Adrenal gland (tissue), 12 donors: Measurements from ENCODE around the gene CACHD1. TPM values are rescaled to one million over a fixed set of nuclear protein-coding genes. Genes with fewer than 3 reads are reported as not detected.
A peak's percentile ranks its signal among the peaks of the same experiment; 100 is the strongest.
"Not testable (repeated sequence)": the region's sequence is repeated elsewhere in the genome, so short reads cannot be mapped to it uniquely, and the experiment has no call there.

Experiments
- DNase-seq, 7 donors: peaks; one replicate each; pipeline ENCODE4 v3.0.0-alpha.2; 2019 to 2020
- H3K27ac ChIP-seq, 5 donors: fragments of 200-600 bp; sonication (generic) in 4 of 5; 1 replicate in 3 of 5; 2 replicates in 2 of 5; pipeline versions ENCODE4 v1.5.1 to v1.8.0; 2016 to 2020; ENCODE audit warnings: mild to moderate bottlenecking in 1 of 5
- H3K27me3 ChIP-seq: fragments of 200-600 bp; 2 replicates; pipeline ENCODE4 v1.8.0; 2021
- H3K36me3 ChIP-seq, 2 donors: fragments of 200-600 bp; replicated peaks in 1 of 2; 1 replicate in 1 of 2; 2 replicates in 1 of 2; pipeline versions ENCODE4 v1.5.1 to v1.8.0; 2018 to 2022
- H3K4me1 ChIP-seq, 2 donors: fragments of 200-600 bp; replicated peaks in 1 of 2; 1 replicate in 1 of 2; 2 replicates in 1 of 2; pipeline versions ENCODE4 v1.5.1 to v1.8.0; 2018 to 2021
- H3K4me3 ChIP-seq, 4 donors: fragments of 200-600 bp; sonication (generic) in 3 of 4; one replicate each; pipeline ENCODE4 v1.5.1; 2016 to 2018
- H3K9me3 ChIP-seq, 3 donors: fragments of 200-600 bp; sonication (generic) in 1 of 3; replicated peaks in 1 of 3; 1 replicate in 2 of 3; 2 replicates in 1 of 3; pipeline versions ENCODE4 v1.5.1 to v1.8.0; 2016 to 2021
- CTCF ChIP-seq, 6 experiments: fragments of 450-650 bp in 4 of 6; fragments of 200-600 bp in 2 of 6; sonication (generic) in 1 of 6; IDR thresholded peaks; 1 replicate in 5 of 6; 2 replicates in 1 of 6; pipeline versions ENCODE4 v1.5.1 to v1.8.0; 2016 to 2021; ENCODE audit warnings: antibody characterized with exemption in 6 of 6, mild to moderate bottlenecking in 2 of 6, moderate library complexity in 1 of 6
- POLR2A ChIP-seq, 2 donors: fragments of 450-650 bp; IDR thresholded peaks; one replicate each; pipeline ENCODE4 v1.6.1; 2017; ENCODE audit warnings: antibody characterized with exemption in 2 of 2, mild to moderate bottlenecking in 2 of 2, moderate library complexity in 1 of 2
- WGBS, 4 donors: extraction: QIAGEN DNeasy Blood & Tissue Kit in 2 of 4; methylation state at CpG; one replicate each; pipeline versions ENCODE4 v1.1.5 to v1.1.7; 2013 to 2017; 5-methylcytosine and 5-hydroxymethylcytosine counted together
- intact Hi-C, 2 donors: fragments of 100-400 bp; cut with DNase I; formaldehyde crosslinking; loops; one replicate each; pipeline versions ENCODE4 v1.14.1 to v1.15.0; 2022 to 2023
- polyA plus RNA-seq, 3 donors: library from polyadenylated mRNA; stranded (reverse); fragments of 200-250 nt in 2 of 3; fragments of 350-450 nt in 1 of 3; fragmentation: Illumina TruSeq in 1 of 3; extraction: RNeasy Lipid Tissue Mini Kit (QIAGEN cat#74804) in 1 of 3; gene quantifications; one replicate each; pipeline ENCODE4 v1.2.3, GENCODE V29; 2013 to 2014
- total RNA-seq, 9 donors: library from RNA; depleted of rRNA in 4 of 9; stranded (reverse); fragments of >200 nt in 4 of 9; fragments of 120-200 nt in 1 of 9; fragmentation: NEBNext Ultra II Directional in 1 of 9; extraction: Animal tissue kit (Norgen Biotek cat#: 25700) in 1 of 9; gene quantifications; one replicate each; pipeline versions ENCODE4 v1.1.0 to v1.2.4, GENCODE V29; 2013 to 2023
- donor health status: healthy with polysubstance abuse.
- donor health status: Bipolar disorder and iron deficiency.
- donor health status: DM: yes; HTN: yes; CAD: no.
- donor health status: DM: no; HTN: no; CAD: no.
- donor health status: DM: no; HTN: no; CAD: no.
- donor health status: DM: yes; HTN: yes; CAD: no.

CACHD1 gene
- total and polyA plus RNA-seq, 12 donors, result 14.8 to 43.1 (median 24.0) TPM

- DNase-seq, result no peak
- no peaks in the 10 kb centered on the region for H3K9me3 ChIP-seq
- no peak overlapping the region for H3K4me3 ChIP-seq
- H3K4me1 ChIP-seq, result peaks cover 46 to 47% of the 10 kb centered on the region in 2 donors
- H3K27me3 ChIP-seq, result no peaks in the 10 kb centered on the region
- H3K27ac ChIP-seq, result peak overlapping the region in 1 of 5 donors; percentile 21
- TF ChIP-seq POLR2A (IDR thresholded peaks at IDR 0.05), result no peak
- TF ChIP-seq CTCF (IDR thresholded peaks at IDR 0.05), result no peak
- WGBS, 4 donors, result 68 to 82% (median 79%) methylated on average over 2 of the region's 2 CpGs
- intact Hi-C loops, result loop anchor here in 1 of 2 donors (5.0 kb wide), 1 partner anchor 36 kb away; the partner anchor contains the start of gene CACHD1
- no peaks in the 10 kb centered on the region for H3K36me3 ChIP-seq
Observed at GRCh38 chr1:64508629-64509028, 38.7 kb downstream of the CACHD1 start.

GRCh38 chr1:64511044-64511443 lies 41.1 kb downstream of the CACHD1 start:
- DNase-seq, result no peak
- intact Hi-C loops, result no loop called here
- no peak for TF ChIP-seq CTCF (IDR thresholded peaks at IDR 0.05)
- TF ChIP-seq POLR2A (IDR thresholded peaks at IDR 0.05), result no peak
- WGBS, 4 donors, result 74 to 81% (median 80%) methylated on average over 4 of the region's 4 CpGs
- Histone ChIP-seq H3K9me3 (no peaks in the 10 kb centered on the region), H3K36me3 (no peaks in the 10 kb centered on the region), H3K4me3 (no peak overlapping the region), H3K4me1 (peaks cover 50 to 54% of the 10 kb centered on the region in 2 donors), H3K27ac (peak overlapping the region in 3 of 5 donors; percentile 6 to 66 (median 50)), H3K27me3 (no peaks in the 10 kb centered on the region)

- H3K4me3 ChIP-seq, H3K36me3 ChIP-seq, intact Hi-C loops, H3K27me3 ChIP-seq, H3K9me3 ChIP-seq: not testable (repeated sequence)
- peaks cover 50 to 54% of the 10 kb centered on the region in 2 donors for H3K4me1 ChIP-seq
- WGBS, 4 donors, result 10 to 25% (median 15%) methylated on average over 2 of the region's 2 CpGs
- peak; percentile 34 to 74 (median 66) for DNase-seq
- H3K27ac ChIP-seq, result peak overlapping the region; percentile 11 to 75 (median 50)
Observed at GRCh38 chr1:64512206-64512605, 42.3 kb downstream of the CACHD1 start.

- H3K9me3 ChIP-seq, result no peaks in the 10 kb centered on the region
- peak overlapping the region in 4 of 5 donors; percentile 1 to 75 (median 66) for H3K27ac ChIP-seq
- no peak for DNase-seq
- no peaks in the 10 kb centered on the region for H3K27me3 ChIP-seq
- no peak for TF ChIP-seq CTCF (IDR thresholded peaks at IDR 0.05)
- no peak for TF ChIP-seq POLR2A (IDR thresholded peaks at IDR 0.05)
- H3K4me1 ChIP-seq, result peaks cover 53 to 54% of the 10 kb centered on the region in 2 donors
- no peaks in the 10 kb centered on the region for H3K36me3 ChIP-seq
- intact Hi-C loops, result no loop called here
- no peak overlapping the region for H3K4me3 ChIP-seq
Observed at GRCh38 chr1:64513545-64513944, 43.6 kb downstream of the CACHD1 start.

- H3K36me3 ChIP-seq, result no peaks in the 10 kb centered on the region
- H3K27ac ChIP-seq, result peak overlapping the region in 4 of 5 donors; percentile 27 to 75 (median 66)
- WGBS, 4 donors, result 0 to 3% (median 0%) methylated on average over 1 of the region's 1 CpG
- intact Hi-C loops, result no loop called here
- H3K4me1 ChIP-seq, result peaks cover 54 to 56% of the 10 kb centered on the region in 2 donors
- peak overlapping the region in 1 of 4 donors; percentile 24 for H3K4me3 ChIP-seq
- no peak for DNase-seq
- no peaks in the 10 kb centered on the region for H3K27me3 ChIP-seq
- no peak for TF ChIP-seq CTCF (IDR thresholded peaks at IDR 0.05)
- TF ChIP-seq POLR2A (IDR thresholded peaks at IDR 0.05), result no peak
- no peaks in the 10 kb centered on the region for H3K9me3 ChIP-seq
Observed at GRCh38 chr1:64514197-64514765, 44.4 kb downstream of the CACHD1 start.
